ENCODE measurements around the gene HECTD2. TPM values are rescaled to one million over a fixed set of nuclear protein-coding genes. Genes with fewer than 3 reads are reported as not detected.
"Not testable (repeated sequence)": the region's sequence is repeated elsewhere in the genome, so short reads cannot be mapped to it uniquely, and the experiment has no call there.

Gene HECTD2
- 10 to 100 TPM in 5 of 8 experiments, 1 to 10 TPM in 3; 4.5 to 28.1 (median 18.3) TPM for total RNA-seq

GRCh38 chr10:91409869-91410637, at the start of gene HECTD2:
HECTD2 (plus strand) TSS chr10:91410344; CDS start chr10:91410439, 95 bp downstream.
- 0 to 7% (median 0%) methylated on average over 2 to 6 of the region's 111 CpGs; no CpG with 5 or more reads in 6 of the 10 experiments for WGBS, 10 experiments
- ATAC-seq (replicated peaks in 6 of 8), result peak; percentile 70 to 87 (median 82)
- peak within 1 kb of the TSS; percentile 79 to 93 (median 86) for H3K4me3 ChIP-seq
- in situ Hi-C loops (cut with MboI; ENCODE audit: low pct_unique_long_range_greater_than_20kb in 2 of 9, low sequenced_read_pairs in 9 of 9, unreplicated experiment in 9 of 9), result loop anchor here in 1 of 9 experiments (25.0 kb wide), 1 partner anchor 477 kb away; no protein-coding TSS in a partner anchor
- peaks cover 5 to 26% of the 10 kb centered on the region in 2 donors for H3K4me1 ChIP-seq (replicated peaks in 1 of 2)
- peak within 1 kb of the TSS; percentile 98 for H3K27ac ChIP-seq

GRCh38 chr10:91360461-91360860, 49.7 kb upstream of the HECTD2 start:
- 42 to 93% (median 80%) methylated on average over 2 to 3 of the region's 3 CpGs for WGBS, 10 experiments

GRCh38 chr10:91365519-91365918, 44.6 kb upstream of the HECTD2 start:
- ATAC-seq (replicated peaks in 6 of 8); H3K4me3 ChIP-seq; in situ Hi-C loops (cut with MboI; ENCODE audit: low pct_unique_long_range_greater_than_20kb in 2 of 9, low sequenced_read_pairs in 9 of 9, unreplicated experiment in 9 of 9); H3K4me1 ChIP-seq (replicated peaks in 1 of 2); H3K27ac ChIP-seq: not testable (repeated sequence)
- 86 to 100% (median 100%) methylated on average over 1 of the region's 3 CpGs; no CpG with 5 or more reads in 6 of the 10 experiments for WGBS, 10 experiments

More at GRCh38 chr10:91360461-91360860, 49.7 kb upstream of the HECTD2 start:
- in situ Hi-C loops (cut with MboI; ENCODE audit: low pct_unique_long_range_greater_than_20kb in 2 of 9, low sequenced_read_pairs in 9 of 9, unreplicated experiment in 9 of 9), result no loop called here
- Histone ChIP-seq H3K27ac (no peak overlapping the region), H3K4me3 (no peak overlapping the region), H3K4me1 (replicated peaks in 1 of 2) (no peaks in the 10 kb centered on the region)
- no peak for ATAC-seq (replicated peaks in 6 of 8)

- Histone ChIP-seq H3K4me1 (replicated peaks in 1 of 2) (no peaks in the 10 kb centered on the region), H3K27ac (no peak overlapping the region), H3K4me3 (no peak overlapping the region)
- WGBS, 10 experiments, result 0 to 100% (median 43%) methylated on average over 1 of the region's 1 CpG; no CpG with 5 or more reads in 4 of the 10 experiments
- peak in 3 of 8 experiments; percentile 49 to 68 (median 50) for ATAC-seq (replicated peaks in 6 of 8)
- in situ Hi-C loops (cut with MboI; ENCODE audit: low pct_unique_long_range_greater_than_20kb in 2 of 9, low sequenced_read_pairs in 9 of 9, unreplicated experiment in 9 of 9), result no loop called here
These were observed 43.4 kb upstream of the HECTD2 start for GRCh38 chr10:91366704-91367103.

- ATAC-seq (replicated peaks in 6 of 8), result peak in 3 of 8 experiments; percentile 79 to 95 (median 89)
- Histone ChIP-seq H3K4me3 (no peak overlapping the region), H3K27ac (no peak overlapping the region), H3K4me1 (replicated peaks in 1 of 2) (no peaks in the 10 kb centered on the region)
- in situ Hi-C loops (cut with MboI; ENCODE audit: low pct_unique_long_range_greater_than_20kb in 2 of 9, low sequenced_read_pairs in 9 of 9, unreplicated experiment in 9 of 9), result no loop called here
These were observed 43.0 kb upstream of the HECTD2 start for GRCh38 chr10:91367127-91367531.

- Histone ChIP-seq H3K4me3 (no peak overlapping the region), H3K4me1 (replicated peaks in 1 of 2) (no peaks in the 10 kb centered on the region), H3K27ac (no peak overlapping the region)
- ATAC-seq (replicated peaks in 6 of 8), result no peak
- 20 to 100% (median 88%) methylated on average over 1 to 2 of the region's 2 CpGs; no CpG with 5 or more reads in 2 of the 10 experiments for WGBS, 10 experiments
- in situ Hi-C loops (cut with MboI; ENCODE audit: low pct_unique_long_range_greater_than_20kb in 2 of 9, low sequenced_read_pairs in 9 of 9, unreplicated experiment in 9 of 9), result no loop called here
These were observed 42.6 kb upstream of the HECTD2 start for GRCh38 chr10:91367558-91367957.

- H3K27ac ChIP-seq; in situ Hi-C loops (cut with MboI; ENCODE audit: low pct_unique_long_range_greater_than_20kb in 2 of 9, low sequenced_read_pairs in 9 of 9, unreplicated experiment in 9 of 9); H3K4me1 ChIP-seq (replicated peaks in 1 of 2); H3K4me3 ChIP-seq: not testable (repeated sequence)
- WGBS, 10 experiments, result 0 to 100% (median 71%) methylated on average over 1 to 5 of the region's 6 CpGs; no CpG with 5 or more reads in 5 of the 10 experiments
- peak in 3 of 8 experiments; percentile 54 to 82 (median 68) for ATAC-seq (replicated peaks in 6 of 8)
These were observed 40.1 kb upstream of the HECTD2 start for GRCh38 chr10:91369978-91370589.

GRCh38 chr10:91374052-91374451, 36.1 kb upstream of the HECTD2 start:
- Histone ChIP-seq H3K27ac (no peak overlapping the region), H3K4me1 (replicated peaks in 1 of 2) (no peaks in the 10 kb centered on the region), H3K4me3 (no peak overlapping the region)
- no peak for ATAC-seq (replicated peaks in 6 of 8)
- in situ Hi-C loops (cut with MboI; ENCODE audit: low pct_unique_long_range_greater_than_20kb in 2 of 9, low sequenced_read_pairs in 9 of 9, unreplicated experiment in 9 of 9), result no loop called here

- peak in 2 of 8 experiments; percentile 37 to 40 for ATAC-seq (replicated peaks in 6 of 8)
- Histone ChIP-seq H3K4me3 (no peak overlapping the region), H3K4me1 (replicated peaks in 1 of 2) (peaks cover 9 to 15% of the 10 kb centered on the region in 2 donors), H3K27ac (no peak overlapping the region)
- in situ Hi-C loops (cut with MboI; ENCODE audit: low pct_unique_long_range_greater_than_20kb in 2 of 9, low sequenced_read_pairs in 9 of 9, unreplicated experiment in 9 of 9), result loop anchor here in 2 of 9 experiments (25.0 kb wide), 1 partner anchor 259 kb away; the partner anchor contains the start of gene PPP1R3C (in 2 of the 2)
These were observed 32.1 kb upstream of the HECTD2 start for GRCh38 chr10:91378061-91378460.

- WGBS, 10 experiments, result 33 to 80% (median 50%) methylated on average over 1 to 3 of the region's 3 CpGs; no CpG with 5 or more reads in 1 of the 10 experiments
- H3K4me3 ChIP-seq, result no peak overlapping the region
- H3K4me1 ChIP-seq (replicated peaks in 1 of 2), result peaks cover 9 to 15% of the 10 kb centered on the region in 2 donors
- in situ Hi-C loops (cut with MboI; ENCODE audit: low pct_unique_long_range_greater_than_20kb in 2 of 9, low sequenced_read_pairs in 9 of 9, unreplicated experiment in 9 of 9), result loop anchor here in 2 of 9 experiments (25.0 kb wide), 1 partner anchor 256 kb away; the partner anchor contains the start of gene PPP1R3C (in 2 of the 2)
- peak in 2 of 8 experiments; percentile 13 to 14 for ATAC-seq (replicated peaks in 6 of 8)
- no peak overlapping the region for H3K27ac ChIP-seq
These were observed 29.3 kb upstream of the HECTD2 start for GRCh38 chr10:91380873-91381256.

- in situ Hi-C loops (cut with MboI; ENCODE audit: low pct_unique_long_range_greater_than_20kb in 2 of 9, low sequenced_read_pairs in 9 of 9, unreplicated experiment in 9 of 9), result loop anchor here in 2 of 9 experiments (25.0 kb wide), 1 partner anchor 256 kb away; the partner anchor contains the start of gene PPP1R3C (in 2 of the 2)
- Histone ChIP-seq H3K4me1 (replicated peaks in 1 of 2) (peaks cover 9 to 15% of the 10 kb centered on the region in 2 donors), H3K27ac (no peak overlapping the region), H3K4me3 (no peak overlapping the region)
- peak in 7 of 8 experiments; percentile 88 to 96 (median 94) for ATAC-seq (replicated peaks in 6 of 8)
- WGBS, 10 experiments, result 0 to 34% (median 20%) methylated on average over 1 to 5 of the region's 9 CpGs; no CpG with 5 or more reads in 2 of the 10 experiments
These were observed 28.8 kb upstream of the HECTD2 start for GRCh38 chr10:91381257-91381891.

GRCh38 chr10:91385306-91386085, 24.6 kb upstream of the HECTD2 start:
- Histone ChIP-seq H3K27ac (no peak overlapping the region), H3K4me3 (no peak overlapping the region), H3K4me1 (replicated peaks in 1 of 2) (peaks cover 9 to 15% of the 10 kb centered on the region in 2 donors)
- WGBS, 10 experiments, result 17 to 99% (median 80%) methylated on average over 1 to 9 of the region's 9 CpGs; no CpG with 5 or more reads in 1 of the 10 experiments
- ATAC-seq (replicated peaks in 6 of 8), result no peak
- in situ Hi-C loops (cut with MboI; ENCODE audit: low pct_unique_long_range_greater_than_20kb in 2 of 9, low sequenced_read_pairs in 9 of 9, unreplicated experiment in 9 of 9), result loop anchor here in 2 of 9 experiments (25.0 kb wide), 1 partner anchor 252 kb away; the partner anchor contains the start of gene PPP1R3C (in 2 of the 2)
